ENCODE measurements around the gene KIF19.

- no peak for TF ChIP-seq NFYB (IDR thresholded peaks at IDR 0.05; ENCODE audit: insufficient read depth, low read depth, low read length)
- TF ChIP-seq ATF7 (IDR thresholded peaks at IDR 0.05; ENCODE audit: low read depth): no peak
- no peak for TF ChIP-seq SPI1 (IDR thresholded peaks at IDR 0.05; ENCODE audit: borderline replicate concordance, insufficient read depth, low read depth, low read length)
- no peak for TF ChIP-seq CTCF (IDR thresholded peaks at IDR 0.05 in 2 of 3, conservative IDR thresholded peaks at IDR 0.05 in 1 of 3; ENCODE audit: control insufficient read depth in 2 of 3, extremely low read depth in 1 of 3, insufficient read depth in 1 of 3, low read depth in 3 of 3, low read length in 3 of 3)
- TF ChIP-seq FOXK2 (IDR thresholded peaks at IDR 0.05): no peak
Measured at GRCh38 chr17:74345433-74346241, 19.6 kb downstream of the KIF19 start.
